NCI-H1105 (cell line): Measurements from ENCODE around the gene MRPS7.

ENCODE experiments used
- DNase-seq: peaks from one replicate; lab custom pipeline; 2025; lab: John Stamatoyannopoulos, UW

The MRPS7 gene

DNA sequence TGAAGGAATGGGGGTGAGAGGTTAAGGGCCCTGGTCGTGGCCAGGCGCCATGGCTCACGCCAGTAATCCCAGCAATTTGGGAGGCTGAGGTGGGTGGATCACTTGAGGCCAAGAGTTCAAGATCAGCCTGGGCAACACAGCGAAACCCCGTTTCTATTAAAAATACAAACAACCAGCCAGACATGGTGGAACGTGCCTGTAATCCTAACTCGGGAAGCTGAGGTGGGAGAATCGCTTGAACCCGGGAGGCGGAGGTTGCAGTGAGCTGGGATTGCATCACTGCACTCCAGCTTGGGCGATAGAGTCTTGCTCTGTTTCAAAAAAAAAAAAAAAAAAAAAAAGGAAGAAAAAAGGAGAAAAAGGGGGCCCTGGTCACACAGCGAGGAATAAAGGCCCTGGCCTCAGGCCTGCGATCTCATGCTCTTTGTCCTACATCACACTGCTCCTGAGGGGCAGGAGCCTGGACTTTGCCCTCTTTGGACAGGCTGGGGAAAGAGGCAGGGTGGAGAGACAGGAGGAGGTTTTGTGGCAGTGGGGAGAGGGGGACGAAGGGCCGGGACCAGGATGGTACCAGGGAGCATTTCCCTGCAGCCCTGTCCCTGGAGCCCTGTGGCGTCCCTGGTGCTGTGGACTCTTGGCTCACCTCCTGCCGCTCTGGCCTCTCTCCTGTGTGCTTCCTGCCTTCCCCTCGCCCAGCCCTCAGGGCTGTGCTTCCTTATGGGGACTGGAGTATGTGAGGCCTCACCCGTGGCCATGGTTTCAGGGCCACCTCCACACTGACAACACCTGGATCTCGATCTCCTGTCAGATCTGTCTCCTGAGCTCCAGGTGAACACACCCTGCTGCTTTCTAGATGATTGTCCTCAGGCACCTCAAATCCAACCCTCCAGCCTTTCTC is 47.3 kb downstream of the MRPS7 start:
- DNase-seq: no peak

DNA sequence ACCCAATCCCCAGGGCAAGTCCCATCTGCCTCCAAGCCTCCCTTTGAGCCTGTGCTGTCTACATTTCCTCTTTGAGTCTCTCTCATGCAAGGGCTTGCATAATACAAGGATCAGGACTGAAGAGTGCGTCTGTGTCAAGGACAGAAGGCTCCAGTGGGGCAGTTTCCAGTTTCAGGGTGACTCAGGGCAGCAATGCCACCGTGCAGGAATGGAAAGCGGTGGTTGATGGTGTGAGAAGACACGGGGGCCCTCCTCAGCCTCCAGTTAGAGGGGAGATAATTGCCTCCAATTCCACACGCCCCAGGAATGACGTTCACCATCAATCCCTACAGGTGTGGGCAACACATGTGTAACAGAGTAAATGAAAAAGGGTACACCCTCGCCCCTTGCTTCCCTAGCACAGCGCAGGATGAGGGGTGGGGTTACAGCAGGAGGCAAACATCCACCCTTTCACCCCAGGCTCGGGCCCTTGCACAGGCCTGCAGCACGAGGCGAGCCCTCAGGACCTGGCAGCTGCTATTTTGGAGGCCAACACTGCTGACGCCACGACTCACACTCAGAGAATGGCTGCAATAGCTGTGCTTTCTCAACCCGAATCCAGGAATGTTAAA is 52.4 kb downstream of the MRPS7 start:
- DNase-seq: no peak

DNA sequence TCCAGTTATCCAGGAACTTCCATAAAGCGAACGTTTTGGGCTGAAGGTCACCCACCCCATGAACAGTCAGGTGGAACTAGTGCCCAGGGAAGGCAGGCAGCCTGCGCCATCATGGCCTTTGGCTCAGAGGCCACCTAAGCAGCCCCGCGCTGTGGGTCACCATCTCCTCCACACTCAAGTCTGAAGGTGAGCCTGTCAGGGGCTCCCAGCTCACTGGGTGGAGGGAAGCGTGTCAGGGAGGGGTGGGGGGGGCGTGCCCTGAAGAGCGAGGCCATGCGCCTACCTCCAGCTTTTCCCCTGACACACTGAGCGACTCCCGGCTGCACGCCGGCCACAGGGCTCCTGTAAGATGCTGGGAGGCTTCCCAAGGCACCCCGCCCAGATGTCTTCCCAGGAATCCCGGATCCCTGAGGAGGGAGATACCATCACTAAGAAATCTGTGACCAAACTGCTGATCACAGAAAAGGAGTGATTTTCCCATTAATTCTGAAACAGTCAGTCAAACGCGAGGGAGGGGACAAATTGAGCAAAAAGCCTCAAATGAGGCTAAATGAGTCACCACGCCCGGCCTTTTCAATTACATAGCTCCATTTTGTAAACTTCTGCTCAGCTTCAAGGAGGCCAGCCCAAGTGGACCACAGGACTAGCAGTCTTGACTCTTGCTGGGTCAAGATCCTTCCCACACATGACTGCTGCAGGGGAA is 54.0 kb downstream of the MRPS7 start:
- no peak for DNase-seq
